ENCODE results near the gene SGMS1. TPM values are rescaled to one million over a fixed set of nuclear protein-coding genes. Genes with fewer than 3 reads are reported as not detected.

SGMS1 gene
- total RNA-seq, 1 experiment from 2014 or later = 31.8 TPM

GRCh38 chr10:50343702-50344331 is 279.9 kb downstream of the SGMS1 start:
- no peak for DNase-seq (ENCODE audit: low read depth)

GRCh38 chr10:50341987-50342386 is 281.8 kb downstream of the SGMS1 start:
- no peak for DNase-seq (ENCODE audit: low read depth)

- peak; percentile 15 for DNase-seq (ENCODE audit: low read depth)
Observed at GRCh38 chr10:50336140-50336539, 287.6 kb downstream of the SGMS1 start.

DNA sequence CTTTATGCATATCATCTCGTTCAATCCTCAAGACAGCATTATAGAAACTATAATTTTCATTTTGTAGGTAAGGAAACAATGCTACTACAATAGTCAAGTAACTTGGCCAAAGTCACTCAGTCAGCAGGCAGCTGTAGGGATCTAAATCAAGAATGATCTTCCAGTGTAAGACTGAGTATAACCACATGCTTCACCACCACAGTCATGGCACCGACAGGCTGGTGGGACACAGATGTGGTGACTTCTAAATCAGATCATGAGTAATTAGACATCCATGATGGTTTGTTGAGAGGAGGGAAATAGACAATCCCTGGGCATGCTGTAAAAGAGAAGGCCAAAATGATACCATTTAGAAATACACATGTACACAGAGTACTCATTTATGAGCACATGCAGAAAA is 288.4 kb downstream of the SGMS1 start:
- no peak for DNase-seq (ENCODE audit: low read depth)

DNA sequence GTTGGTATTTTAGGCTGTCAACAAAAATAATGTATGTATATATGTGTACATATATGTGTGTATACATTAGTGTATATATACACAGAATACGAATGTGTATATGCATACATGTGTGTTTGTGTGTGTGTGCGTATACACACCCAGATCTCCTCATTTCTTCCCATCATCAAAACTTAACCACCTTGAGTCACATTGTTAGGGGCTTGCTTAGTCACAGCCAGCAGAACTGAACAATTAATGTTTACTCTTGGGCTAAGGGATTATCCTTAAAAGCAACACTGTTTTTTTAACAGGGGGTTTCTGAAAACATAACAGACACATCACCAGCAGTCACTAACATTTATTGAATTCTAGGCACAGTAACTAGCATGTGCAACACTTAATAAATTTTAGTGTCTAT is 289.5 kb downstream of the SGMS1 start:
- no peak for DNase-seq (ENCODE audit: low read depth)

DNA sequence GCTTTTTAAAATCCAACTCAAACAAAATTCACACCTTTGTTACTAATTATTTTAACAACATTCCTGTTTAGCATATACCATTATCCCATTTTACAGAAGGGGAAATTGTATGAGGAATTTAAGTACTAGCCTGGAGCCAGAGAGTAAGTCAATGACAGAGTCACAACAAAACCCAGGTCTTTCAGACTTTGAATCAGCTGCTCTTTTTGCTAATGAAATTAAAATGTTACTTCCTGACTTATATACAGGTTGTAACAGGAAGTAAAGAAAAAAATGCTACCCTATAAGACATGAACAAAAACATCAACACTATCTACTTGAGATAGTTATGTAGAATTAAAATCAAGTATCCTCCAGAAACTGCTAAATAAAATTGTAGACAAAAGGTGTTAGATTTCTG is 289.9 kb downstream of the SGMS1 start:
- DNase-seq (ENCODE audit: low read depth) = no peak

DNA sequence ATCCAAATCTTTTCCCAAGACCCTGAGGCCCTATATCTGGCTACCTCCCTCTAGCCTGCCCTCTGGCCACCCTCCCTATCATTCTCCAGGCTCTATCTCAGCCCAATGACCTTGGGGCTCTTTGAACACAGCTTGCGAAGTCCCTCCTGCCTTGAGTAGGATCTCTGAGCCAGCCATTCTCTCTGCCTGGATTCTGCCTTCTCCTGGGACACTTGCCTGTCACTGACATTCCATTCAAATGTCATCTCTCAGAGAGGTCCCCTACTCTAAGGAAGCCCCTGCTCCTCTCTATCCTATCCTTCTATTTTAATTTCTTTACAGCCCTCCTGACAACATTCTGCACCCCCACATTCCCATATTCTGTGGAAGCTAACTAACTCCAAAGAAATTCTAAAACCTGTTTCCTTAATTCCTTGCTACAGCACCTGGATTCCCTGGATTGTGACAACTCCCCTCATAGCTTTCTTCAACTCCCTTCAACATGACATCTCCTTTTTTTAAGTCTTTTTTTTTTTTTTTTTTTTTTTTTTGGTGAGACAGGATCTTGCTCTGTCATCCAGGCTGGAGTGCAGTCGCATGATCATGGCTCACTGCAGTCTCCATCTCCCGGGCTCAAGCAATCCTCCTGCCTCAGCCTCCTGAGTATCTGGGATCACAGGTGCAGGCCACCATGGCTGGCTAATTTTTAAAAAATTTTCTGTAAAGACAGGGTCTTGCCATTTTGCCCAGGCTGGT is 291.5 kb downstream of the SGMS1 start:
- no peak for DNase-seq (ENCODE audit: low read depth)

- DNase-seq (ENCODE audit: low read depth) = no peak
Observed at GRCh38 chr10:50331486-50331885, 292.3 kb downstream of the SGMS1 start.

- peak; percentile 78 for DNase-seq (ENCODE audit: low read depth)
Observed at GRCh38 chr10:50326757-50327701, 296.7 kb downstream of the SGMS1 start.

GRCh38 chr10:50326172-50326555 is 297.6 kb downstream of the SGMS1 start:
- no peak for DNase-seq (ENCODE audit: low read depth)

DNA sequence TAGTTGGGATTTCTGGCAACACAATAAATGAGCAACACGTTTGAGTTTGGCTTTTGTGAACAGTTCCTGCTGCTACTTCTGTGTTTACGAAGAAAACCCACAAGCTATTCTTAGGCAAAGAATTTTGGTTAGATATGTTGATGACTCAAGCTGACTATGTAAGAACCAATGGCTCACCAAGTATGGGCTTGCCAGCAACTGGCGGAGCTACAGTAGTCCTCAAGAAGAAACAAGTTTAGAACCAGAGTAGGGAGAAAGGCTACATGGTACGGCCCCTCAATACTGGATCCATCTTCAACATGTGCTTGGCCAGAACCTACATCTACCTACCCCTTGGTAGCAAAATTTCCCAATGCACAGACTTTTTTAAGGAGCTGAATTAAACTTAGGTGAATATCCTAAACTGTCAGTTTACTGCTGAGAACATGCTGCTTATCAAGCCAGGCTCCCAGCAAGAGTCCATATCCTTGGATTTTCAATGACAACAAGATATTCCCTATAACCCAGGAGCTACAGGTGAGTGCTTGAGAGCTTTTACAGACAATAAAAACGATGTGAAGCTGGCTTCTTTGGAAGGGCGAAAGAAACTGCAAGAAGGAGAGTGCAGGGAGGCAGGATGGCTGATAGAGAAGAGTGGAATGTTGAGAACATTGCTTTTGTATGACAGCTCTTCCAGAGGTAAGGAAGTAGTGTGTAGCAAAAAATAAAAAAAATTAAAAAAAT is 298.1 kb downstream of the SGMS1 start:
- DNase-seq (ENCODE audit: low read depth) = peak; percentile 94

GRCh38 chr10:50324680-50325393 is 298.9 kb downstream of the SGMS1 start:
- DNase-seq (ENCODE audit: low read depth) = no peak

DNA sequence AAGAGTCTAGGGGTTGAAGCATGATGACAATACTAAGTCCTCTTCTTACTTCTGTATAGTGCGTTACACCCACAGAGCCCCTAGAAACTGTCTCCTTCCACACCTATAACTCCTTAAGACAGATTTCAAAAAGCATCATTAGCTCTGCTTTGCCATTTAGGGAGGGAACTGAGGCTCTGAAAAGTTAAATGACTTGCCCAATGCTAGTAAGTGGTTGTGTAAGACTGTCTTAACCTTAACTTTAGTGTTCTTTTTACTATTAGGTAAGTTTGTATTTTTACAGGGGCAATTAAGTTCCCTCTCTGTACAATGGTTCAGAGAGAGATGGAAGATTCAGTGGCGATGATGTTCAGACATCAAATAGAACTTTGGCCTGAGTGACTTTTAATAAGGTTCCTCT is 299.7 kb downstream of the SGMS1 start:
- DNase-seq (ENCODE audit: low read depth) = no peak

DNA sequence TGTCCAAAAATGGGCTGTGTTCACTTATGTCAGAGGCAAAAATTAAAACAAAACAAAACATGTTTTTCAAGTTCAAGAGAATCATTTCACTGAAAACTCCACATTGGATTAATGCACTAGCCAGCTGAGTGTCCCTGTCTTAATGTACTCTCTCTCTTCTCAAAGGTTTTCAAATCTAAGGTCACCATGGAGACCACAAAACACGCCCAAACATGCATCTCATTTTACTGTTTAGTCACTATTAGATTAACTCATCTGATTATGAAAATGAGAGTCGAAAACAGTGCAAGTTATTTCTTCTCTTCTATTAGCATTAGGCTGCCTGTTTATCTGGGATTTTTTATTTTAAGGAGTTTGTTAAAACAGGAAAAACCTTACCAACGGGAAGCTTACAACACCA is 301.7 kb downstream of the SGMS1 start:
- peak; percentile 40 for DNase-seq (ENCODE audit: low read depth)

DNA sequence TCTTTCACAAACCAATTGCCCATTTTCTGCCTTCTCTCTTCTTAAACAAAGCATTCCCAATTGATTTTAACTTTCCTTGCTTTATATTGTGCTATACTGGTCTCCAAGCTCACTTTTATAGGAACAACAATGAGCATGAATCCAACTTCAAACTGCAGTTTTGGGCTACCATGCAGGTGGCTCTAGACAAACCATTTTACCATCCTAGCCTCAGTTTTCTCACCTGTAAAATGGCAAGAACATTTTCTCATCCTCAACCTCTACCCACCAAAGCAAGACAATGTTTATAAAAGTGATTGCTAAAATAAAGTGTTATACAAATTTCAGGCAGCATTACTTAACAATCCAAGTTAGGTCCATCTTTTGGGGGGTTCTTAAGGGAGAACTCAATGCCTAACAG is 305.6 kb downstream of the SGMS1 start:
- no peak for DNase-seq (ENCODE audit: low read depth)

GRCh38 chr10:50316695-50317648 is 306.8 kb downstream of the SGMS1 start:
- DNase-seq (ENCODE audit: low read depth) = no peak

- no peak for DNase-seq (ENCODE audit: low read depth)
Observed at GRCh38 chr10:50316174-50316573, 307.6 kb downstream of the SGMS1 start.

DNA sequence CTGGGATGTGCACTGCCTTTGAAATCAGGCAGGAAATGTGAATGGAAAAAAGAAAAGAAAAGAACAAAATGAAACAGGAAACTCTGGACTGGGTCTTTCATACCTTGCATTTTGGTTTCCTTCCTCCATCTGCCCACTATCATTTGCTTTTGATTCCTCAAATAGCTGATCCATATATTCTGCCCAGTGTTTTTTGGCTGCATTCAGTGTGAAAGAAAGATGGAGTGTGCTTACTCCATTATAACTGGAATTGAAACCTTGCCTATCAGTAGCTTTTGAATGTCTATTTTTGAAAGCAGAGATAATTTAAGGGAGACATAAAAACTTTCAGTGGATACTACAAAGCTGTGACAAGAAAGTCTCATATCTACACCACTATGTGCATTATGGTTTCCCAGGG is 308.3 kb downstream of the SGMS1 start:
- DNase-seq (ENCODE audit: low read depth) = no peak

DNA sequence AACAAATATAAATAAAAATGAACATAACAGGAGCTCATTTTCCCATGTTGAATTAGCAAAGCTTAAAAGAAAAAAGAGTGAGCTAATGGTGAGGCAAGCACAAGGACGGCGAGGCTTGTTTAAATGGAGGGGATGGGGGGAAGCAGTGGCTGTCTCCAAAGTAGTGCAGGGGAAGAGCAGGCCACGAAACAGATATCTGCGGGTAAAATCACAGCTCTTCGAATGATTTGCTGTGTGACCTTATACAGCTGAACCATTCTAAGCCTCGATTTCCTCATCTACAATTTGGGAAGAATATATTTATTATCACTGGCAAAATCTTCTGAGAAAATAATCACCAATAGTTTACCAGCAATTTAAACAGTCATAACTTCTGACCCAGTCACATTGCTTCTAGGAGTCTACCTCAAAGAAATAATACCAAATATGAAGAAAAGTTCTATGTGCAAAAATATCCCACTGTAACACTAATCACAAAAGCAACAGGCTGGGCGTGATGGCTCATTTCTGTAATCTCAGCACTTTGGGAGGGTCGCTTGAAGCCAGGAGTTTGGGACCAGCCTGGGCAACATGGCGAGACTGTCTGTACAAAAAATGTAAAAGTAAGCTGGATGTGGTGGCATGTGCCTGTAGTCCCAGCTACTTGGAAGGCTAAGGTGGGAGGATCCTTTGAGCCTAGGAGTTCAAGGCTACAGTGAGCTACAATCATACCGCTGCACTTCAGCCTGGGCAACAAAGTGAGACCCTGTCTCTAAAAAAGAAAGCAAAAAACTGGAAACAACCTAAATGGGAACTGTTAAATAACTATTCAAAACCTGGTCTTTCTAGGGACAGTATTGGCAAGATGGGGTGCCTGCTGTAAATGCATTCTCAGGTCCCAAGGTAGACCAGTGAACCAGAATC is 309.3 kb downstream of the SGMS1 start:
- DNase-seq (ENCODE audit: low read depth) = no peak
